ENCODE results near the gene TDRKH. TPM values are rescaled to one million over a fixed set of nuclear protein-coding genes. Genes with fewer than 3 reads are reported as not detected.
"Not testable (repeated sequence)": the region's sequence is repeated elsewhere in the genome, so short reads cannot be mapped to it uniquely, and the experiment has no call there.

Gene TDRKH
- total RNA-seq, 1 experiment from 2014 or later: 6.2 TPM

GRCh38 chr1:151774256-151774922, 15.9 kb downstream of the TDRKH start:
- Histone ChIP-seq H3K27ac (no peak overlapping the region), H3K36me3 (no peaks in the 10 kb centered on the region), H3K9me3 (replicated peaks) (no peaks in the 10 kb centered on the region), H3K27me3 (no peaks in the 10 kb centered on the region), H3K4me1 (no peaks in the 10 kb centered on the region), H3K4me3 (no peak overlapping the region)
- no peak for DNase-seq

- no peaks in the 10 kb centered on the region for H3K4me1 ChIP-seq
- no peak for DNase-seq
Observed at GRCh38 chr1:151773702-151774101, 16.6 kb downstream of the TDRKH start.

GRCh38 chr1:151769270-151769669, 21.0 kb downstream of the TDRKH start:
- not testable (repeated sequence) for H3K4me3 ChIP-seq; H3K36me3 ChIP-seq; H3K4me1 ChIP-seq; H3K9me3 ChIP-seq (replicated peaks); DNase-seq; H3K27me3 ChIP-seq; H3K27ac ChIP-seq

More at GRCh38 chr1:151773702-151774101, 16.6 kb downstream of the TDRKH start:
- Histone ChIP-seq H3K27me3 (no peaks in the 10 kb centered on the region), H3K27ac (no peak overlapping the region), H3K36me3 (no peaks in the 10 kb centered on the region), H3K4me3 (no peak overlapping the region), H3K9me3 (replicated peaks) (no peaks in the 10 kb centered on the region)

GRCh38 chr1:151768351-151769066, 21.8 kb downstream of the TDRKH start:
- H3K9me3 ChIP-seq (replicated peaks); H3K27me3 ChIP-seq; H3K36me3 ChIP-seq; H3K27ac ChIP-seq; H3K4me3 ChIP-seq; DNase-seq; H3K4me1 ChIP-seq: not testable (repeated sequence)

GRCh38 chr1:151763990-151764389, 26.3 kb downstream of the TDRKH start:
- H3K9me3 ChIP-seq (replicated peaks): no peaks in the 10 kb centered on the region
- H3K27me3 ChIP-seq: no peaks in the 10 kb centered on the region
- peak overlapping the region; percentile 86 for H3K4me3 ChIP-seq
- no peak for DNase-seq
- H3K36me3 ChIP-seq: peaks cover 9% of the 10 kb centered on the region; the same call in 1 of the 2 replicates
- peaks cover 4% of the 10 kb centered on the region; the same call in 1 of the 2 replicates for H3K4me1 ChIP-seq
- peak overlapping the region; percentile 64 for H3K27ac ChIP-seq

GRCh38 chr1:151762941-151763921, 27.1 kb downstream of the TDRKH start, which contains the start of gene MRPL9:
Gene MRPL9 (minus strand): TSS chr1:151763496. CDS start chr1:151763479, 17 bp downstream.
- H3K4me3 ChIP-seq: peak within 1 kb of the TSS; percentile 86
- H3K4me1 ChIP-seq: peaks cover 4% of the 10 kb centered on the region; the same call in 1 of the 2 replicates
- H3K36me3 ChIP-seq: peaks cover 9% of the 10 kb centered on the region; the same call in 1 of the 2 replicates
- no peaks in the 10 kb centered on the region for H3K9me3 ChIP-seq (replicated peaks)
- no peaks in the 10 kb centered on the region for H3K27me3 ChIP-seq
- DNase-seq: peak; percentile 87
- peak within 1 kb of the TSS; percentile 64 for H3K27ac ChIP-seq

- no peak overlapping the region for H3K27ac ChIP-seq
- DNase-seq: no peak
- H3K4me1 ChIP-seq: peaks cover 4% of the 10 kb centered on the region; the same call in 1 of the 2 replicates
- peaks cover 9% of the 10 kb centered on the region; the same call in 1 of the 2 replicates for H3K36me3 ChIP-seq
- H3K4me3 ChIP-seq: no peak overlapping the region
- H3K27me3 ChIP-seq: no peaks in the 10 kb centered on the region
- H3K9me3 ChIP-seq (replicated peaks): no peaks in the 10 kb centered on the region
Observed at GRCh38 chr1:151760597-151761385, 29.5 kb downstream of the TDRKH start.

GRCh38 chr1:151759241-151759640, 31.1 kb downstream of the TDRKH start:
- Histone ChIP-seq H3K36me3 (peaks cover 9% of the 10 kb centered on the region; the same call in 1 of the 2 replicates), H3K4me1 (peaks cover 2% of the 10 kb centered on the region; the same call in 1 of the 2 replicates), H3K27ac (no peak overlapping the region), H3K4me3 (no peak overlapping the region), H3K9me3 (replicated peaks) (no peaks in the 10 kb centered on the region), H3K27me3 (no peaks in the 10 kb centered on the region)
- DNase-seq: no peak

- Histone ChIP-seq H3K36me3 (peaks cover 9% of the 10 kb centered on the region; the same call in 1 of the 2 replicates), H3K27me3 (no peaks in the 10 kb centered on the region), H3K4me1 (no peaks in the 10 kb centered on the region), H3K27ac (no peak overlapping the region), H3K9me3 (replicated peaks) (no peaks in the 10 kb centered on the region), H3K4me3 (no peak overlapping the region)
- DNase-seq: no peak
Observed at GRCh38 chr1:151756291-151756690, 34.0 kb downstream of the TDRKH start.

- Histone ChIP-seq H3K27me3 (peaks cover 5% of the 10 kb centered on the region; the same call in 1 of the 2 replicates), H3K36me3 (no peaks in the 10 kb centered on the region), H3K27ac (no peak overlapping the region), H3K4me3 (no peak overlapping the region), H3K9me3 (replicated peaks) (peaks cover 2% of the 10 kb centered on the region; the same call in 1 of the 2 replicates), H3K4me1 (no peaks in the 10 kb centered on the region)
- no peak for DNase-seq
Observed at GRCh38 chr1:151741516-151741915, 48.8 kb downstream of the TDRKH start.

- DNase-seq: no peak
- H3K36me3 ChIP-seq: no peaks in the 10 kb centered on the region
- no peaks in the 10 kb centered on the region for H3K4me1 ChIP-seq
- peaks cover 2% of the 10 kb centered on the region; the same call in 1 of the 2 replicates for H3K9me3 ChIP-seq (replicated peaks)
- H3K4me3 ChIP-seq: no peak overlapping the region
- no peak overlapping the region for H3K27ac ChIP-seq
- H3K27me3 ChIP-seq: no peaks in the 10 kb centered on the region
Observed at GRCh38 chr1:151739590-151740355, 50.5 kb downstream of the TDRKH start.

GRCh38 chr1:151737479-151737878, 52.8 kb downstream of the TDRKH start:
- Histone ChIP-seq H3K4me1 (no peaks in the 10 kb centered on the region), H3K36me3 (no peaks in the 10 kb centered on the region), H3K27me3 (no peaks in the 10 kb centered on the region), H3K27ac (no peak overlapping the region), H3K4me3 (no peak overlapping the region), H3K9me3 (replicated peaks) (no peaks in the 10 kb centered on the region; the same call in 1 of the 2 replicates)
- no peak for DNase-seq

GRCh38 chr1:151737026-151737425, 53.3 kb downstream of the TDRKH start:
- H3K27ac ChIP-seq: no peak overlapping the region
- H3K9me3 ChIP-seq (replicated peaks): no peaks in the 10 kb centered on the region; the same call in 1 of the 2 replicates
- H3K36me3 ChIP-seq: no peaks in the 10 kb centered on the region
- no peaks in the 10 kb centered on the region for H3K4me1 ChIP-seq
- H3K4me3 ChIP-seq: no peak overlapping the region
- DNase-seq: no peak
- no peaks in the 10 kb centered on the region for H3K27me3 ChIP-seq
